Breast epithelium (tissue), 4 donors: ENCODE data around the gene ST6GAL1. TPM values are rescaled to one million over a fixed set of nuclear protein-coding genes. Genes with fewer than 3 reads are reported as not detected.
"Not testable (repeated sequence)": the region's sequence is repeated elsewhere in the genome, so short reads cannot be mapped to it uniquely, and the experiment has no call there.

Experiments used
- DNase-seq, 2 donors: peaks; one replicate each; pipeline ENCODE4 v3.0.0-alpha.2; 2019; ENCODE audit warnings: low spot score in 2 of 2
- H3K27ac ChIP-seq, 2 donors: fragments of 200-600 bp; sonication (generic) in 1 of 2; one replicate each; pipeline ENCODE4 v1.5.1; 2016 to 2019; ENCODE audit warnings: mild to moderate bottlenecking in 1 of 2
- H3K27me3 ChIP-seq, 2 donors: fragments of 200-600 bp; sonication (generic) in 1 of 2; one replicate each; pipeline versions ENCODE4 v1.5.1 to v1.6.0; 2017 to 2019; ENCODE audit warnings: control low read depth in 1 of 2, mild to moderate bottlenecking in 1 of 2
- H3K36me3 ChIP-seq: fragments of 200-600 bp; one replicate; pipeline ENCODE4 v1.5.1; 2019
- H3K4me1 ChIP-seq, 2 donors: fragments of 200-600 bp; sonication (generic); one replicate each; pipeline ENCODE4 v1.5.1; 2016 to 2019; ENCODE audit warnings: control low read depth in 1 of 2
- H3K4me3 ChIP-seq, 3 donors: fragments of 200-600 bp; sonication (generic); 1 replicate in 2 of 3; 2 replicates in 1 of 3; pipeline ENCODE4 v1.5.1; 2016 to 2019; ENCODE audit warnings: mild to moderate bottlenecking in 3 of 3, moderate library complexity in 2 of 3
- H3K9me3 ChIP-seq, 2 donors: fragments of 200-600 bp; sonication (generic) in 1 of 2; one replicate each; pipeline ENCODE4 v1.5.1; 2016 to 2019; ENCODE audit warnings: control low read depth in 1 of 2
- POLR2A ChIP-seq: fragments of 450-650 bp; IDR thresholded peaks from one replicate; pipeline ENCODE4 v1.6.1; 2016; ENCODE audit warnings: antibody characterized with exemption, mild to moderate bottlenecking, moderate library complexity
- POLR2AphosphoS5 ChIP-seq, 3 donors: sonication (generic); formaldehyde crosslinking; IDR thresholded peaks; one replicate each; pipeline ENCODE4 v1.6.1; 2017; ENCODE audit warnings: antibody characterized with exemption in 3 of 3
- intact Hi-C: fragments of 100-400 bp; cut with DNase I; formaldehyde crosslinking; loops from one replicate; pipeline ENCODE4 v1.15.1; 2023; ENCODE audit warnings: low total_unique reads
- total RNA-seq, 3 donors: library from RNA; depleted of rRNA; stranded (reverse); fragments of >200 nt; gene quantifications; one replicate each; pipeline ENCODE4 v1.1.0, GENCODE V29; 2016
- TF ChIP-seq, protein P1 (sequence below), 3 donors: fragments of 450-650 bp; IDR thresholded peaks; one replicate each; pipeline ENCODE4 v1.5.1; 2016 to 2017; ENCODE audit warnings: antibody characterized with exemption in 3 of 3, mild to moderate bottlenecking in 3 of 3, moderate library complexity in 3 of 3

ST6GAL1 gene
- total RNA-seq, 3 donors from 2014 or later: 28.5 to 79.6 (median 42.3) TPM

DNA sequence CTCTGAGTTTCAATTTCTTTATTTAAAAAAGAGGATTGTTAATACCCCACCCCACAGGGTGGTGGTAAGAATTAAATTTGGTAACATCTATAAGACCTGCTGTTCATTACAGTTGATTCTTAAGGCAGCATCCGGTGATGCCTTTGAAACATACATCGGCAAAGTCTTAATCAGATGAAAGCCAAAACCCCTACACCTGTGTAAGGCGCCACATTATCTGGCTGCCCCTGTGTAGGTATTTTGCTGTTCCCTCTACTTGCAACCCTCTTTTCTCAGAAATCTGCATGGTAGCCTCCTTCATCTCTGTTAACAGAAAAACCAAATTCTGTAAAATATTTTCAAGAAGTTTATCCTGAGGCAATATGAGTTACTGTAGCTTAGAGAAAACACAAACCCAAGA is 90.0 kb downstream of the ST6GAL1 start:
- DNase-seq: no peak
- no peak overlapping the region for H3K4me3 ChIP-seq
- H3K27me3 ChIP-seq: no peaks in the 10 kb centered on the region
- H3K36me3 ChIP-seq: no peaks in the 10 kb centered on the region
- no peak overlapping the region for H3K27ac ChIP-seq
- no peaks in the 10 kb centered on the region for H3K4me1 ChIP-seq
- intact Hi-C loops: no loop called here
- H3K9me3 ChIP-seq: no peaks in the 10 kb centered on the region
- TF ChIP-seq POLR2AphosphoS5 (IDR thresholded peaks at IDR 0.05) (no peak), POLR2A (no peak)

GRCh38 chr3:187021748-187022402 is 91.5 kb downstream of the ST6GAL1 start:
- intact Hi-C loops: no loop called here

DNA sequence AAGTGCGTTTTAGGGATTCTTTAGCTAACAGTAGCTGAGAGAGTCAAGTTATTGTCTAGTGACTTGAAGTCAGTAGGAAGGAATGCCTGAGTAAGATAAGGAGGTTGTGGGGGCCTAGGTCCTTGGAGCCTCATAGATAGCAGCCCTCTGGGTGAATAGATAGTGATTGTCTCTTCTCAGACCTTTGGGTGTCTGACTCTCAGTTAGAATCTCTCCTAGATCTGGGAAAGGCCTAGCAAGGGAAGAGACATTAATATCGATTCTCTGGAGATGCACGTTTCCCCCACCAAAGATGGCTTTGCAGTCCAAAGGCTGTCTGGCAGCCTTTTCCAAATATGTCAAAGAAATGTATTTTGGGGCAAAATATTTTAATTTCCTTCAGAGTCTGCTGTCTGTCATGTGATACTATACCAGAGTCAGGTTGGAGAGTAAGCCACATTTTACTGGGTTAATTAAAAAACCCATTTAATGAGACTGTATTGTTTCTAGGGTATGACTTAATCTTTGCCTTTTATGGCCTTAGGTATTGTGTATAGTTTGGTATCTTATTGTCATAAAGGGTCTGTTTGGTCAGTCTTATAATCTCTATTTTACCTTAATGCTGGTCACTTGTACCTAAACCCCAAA is 92.2 kb downstream of the ST6GAL1 start:
- Histone ChIP-seq H3K4me3 (no peak overlapping the region), H3K27ac (no peak overlapping the region), H3K9me3 (no peaks in the 10 kb centered on the region), H3K36me3 (no peaks in the 10 kb centered on the region), H3K27me3 (no peaks in the 10 kb centered on the region), H3K4me1 (no peaks in the 10 kb centered on the region)
- DNase-seq: no peak
- TF ChIP-seq POLR2A (no peak), POLR2AphosphoS5 (IDR thresholded peaks at IDR 0.05) (no peak)
- TF ChIP-seq, protein P1, sequence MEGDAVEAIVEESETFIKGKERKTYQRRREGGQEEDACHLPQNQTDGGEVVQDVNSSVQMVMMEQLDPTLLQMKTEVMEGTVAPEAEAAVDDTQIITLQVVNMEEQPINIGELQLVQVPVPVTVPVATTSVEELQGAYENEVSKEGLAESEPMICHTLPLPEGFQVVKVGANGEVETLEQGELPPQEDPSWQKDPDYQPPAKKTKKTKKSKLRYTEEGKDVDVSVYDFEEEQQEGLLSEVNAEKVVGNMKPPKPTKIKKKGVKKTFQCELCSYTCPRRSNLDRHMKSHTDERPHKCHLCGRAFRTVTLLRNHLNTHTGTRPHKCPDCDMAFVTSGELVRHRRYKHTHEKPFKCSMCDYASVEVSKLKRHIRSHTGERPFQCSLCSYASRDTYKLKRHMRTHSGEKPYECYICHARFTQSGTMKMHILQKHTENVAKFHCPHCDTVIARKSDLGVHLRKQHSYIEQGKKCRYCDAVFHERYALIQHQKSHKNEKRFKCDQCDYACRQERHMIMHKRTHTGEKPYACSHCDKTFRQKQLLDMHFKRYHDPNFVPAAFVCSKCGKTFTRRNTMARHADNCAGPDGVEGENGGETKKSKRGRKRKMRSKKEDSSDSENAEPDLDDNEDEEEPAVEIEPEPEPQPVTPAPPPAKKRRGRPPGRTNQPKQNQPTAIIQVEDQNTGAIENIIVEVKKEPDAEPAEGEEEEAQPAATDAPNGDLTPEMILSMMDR (IDR thresholded peaks at IDR 0.05): no peak
- intact Hi-C loops: no loop called here

More at GRCh38 chr3:187021748-187022402, 91.5 kb downstream of the ST6GAL1 start:
- TF ChIP-seq POLR2A (no peak), POLR2AphosphoS5 (IDR thresholded peaks at IDR 0.05) (no peak)
- TF ChIP-seq, protein P1 (IDR thresholded peaks at IDR 0.05): no peak
- no peaks in the 10 kb centered on the region for H3K36me3 ChIP-seq
- H3K4me1 ChIP-seq: no peaks in the 10 kb centered on the region
- no peaks in the 10 kb centered on the region for H3K9me3 ChIP-seq
- no peak overlapping the region for H3K4me3 ChIP-seq
- no peak overlapping the region for H3K27ac ChIP-seq
- no peaks in the 10 kb centered on the region for H3K27me3 ChIP-seq
- DNase-seq: no peak

DNA sequence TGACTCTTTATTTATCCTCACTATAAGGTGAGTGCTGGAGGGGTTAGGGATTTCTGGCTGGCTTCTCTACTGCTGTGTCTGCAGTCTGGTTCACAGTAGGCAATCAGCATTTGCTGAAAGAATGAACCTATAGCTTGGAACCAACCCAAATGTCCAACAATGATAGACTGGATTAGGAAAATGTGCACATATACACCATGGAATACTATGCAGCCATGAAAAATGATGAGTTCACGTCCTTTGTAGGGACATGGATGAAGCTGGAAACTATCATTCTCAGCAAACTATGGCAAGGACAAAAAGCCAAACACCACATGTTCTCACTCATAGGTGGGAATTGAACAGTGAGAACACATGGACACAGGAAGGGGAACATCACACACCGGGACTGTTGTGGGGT is 93.0 kb downstream of the ST6GAL1 start:
- H3K9me3 ChIP-seq, H3K4me1 ChIP-seq, H3K4me3 ChIP-seq, H3K36me3 ChIP-seq, H3K27ac ChIP-seq, intact Hi-C loops, DNase-seq, H3K27me3 ChIP-seq: not testable (repeated sequence)

GRCh38 chr3:187024536-187025226 is 94.4 kb downstream of the ST6GAL1 start:
- no peak overlapping the region for H3K4me3 ChIP-seq
- TF ChIP-seq, protein P1 (IDR thresholded peaks at IDR 0.05): no peak
- TF ChIP-seq POLR2AphosphoS5 (IDR thresholded peaks at IDR 0.05) (no peak), POLR2A (no peak)
- no peaks in the 10 kb centered on the region for H3K4me1 ChIP-seq
- no peaks in the 10 kb centered on the region for H3K9me3 ChIP-seq
- H3K36me3 ChIP-seq: no peaks in the 10 kb centered on the region
- no peaks in the 10 kb centered on the region for H3K27me3 ChIP-seq
- DNase-seq: no peak
- intact Hi-C loops: loop anchor here (2.0 kb wide), 1 partner anchor 60 kb away; no protein-coding TSS in a partner anchor
- H3K27ac ChIP-seq: no peak overlapping the region

GRCh38 chr3:187025254-187025655 is 94.9 kb downstream of the ST6GAL1 start:
- Histone ChIP-seq H3K9me3 (no peaks in the 10 kb centered on the region), H3K4me3 (no peak overlapping the region), H3K36me3 (no peaks in the 10 kb centered on the region), H3K4me1 (no peaks in the 10 kb centered on the region), H3K27me3 (no peaks in the 10 kb centered on the region), H3K27ac (no peak overlapping the region)
- intact Hi-C loops: loop anchor here (2.0 kb wide), 1 partner anchor 60 kb away; no protein-coding TSS in a partner anchor
- DNase-seq: no peak
- TF ChIP-seq POLR2AphosphoS5 (IDR thresholded peaks at IDR 0.05) (no peak), POLR2A (no peak)
- TF ChIP-seq, protein P1 (IDR thresholded peaks at IDR 0.05): no peak
